C4-2B (cell line): ENCODE results near the gene GTPBP6.
A peak's percentile ranks its signal among the peaks of the same experiment; 100 is the strongest.

ENCODE experiments used
- ZFX ChIP-seq: fragments of 450-650 bp; IDR thresholded peaks from 2 replicates; pipeline ENCODE4 v1.6.1; 2017
- TF ChIP-seq, protein P1 (sequence below): fragments of 450-650 bp; conservative IDR thresholded peaks from 2 replicates; pipeline ENCODE4 v1.5.1; 2017; ENCODE audit warnings: mild to moderate bottlenecking

DNA sequence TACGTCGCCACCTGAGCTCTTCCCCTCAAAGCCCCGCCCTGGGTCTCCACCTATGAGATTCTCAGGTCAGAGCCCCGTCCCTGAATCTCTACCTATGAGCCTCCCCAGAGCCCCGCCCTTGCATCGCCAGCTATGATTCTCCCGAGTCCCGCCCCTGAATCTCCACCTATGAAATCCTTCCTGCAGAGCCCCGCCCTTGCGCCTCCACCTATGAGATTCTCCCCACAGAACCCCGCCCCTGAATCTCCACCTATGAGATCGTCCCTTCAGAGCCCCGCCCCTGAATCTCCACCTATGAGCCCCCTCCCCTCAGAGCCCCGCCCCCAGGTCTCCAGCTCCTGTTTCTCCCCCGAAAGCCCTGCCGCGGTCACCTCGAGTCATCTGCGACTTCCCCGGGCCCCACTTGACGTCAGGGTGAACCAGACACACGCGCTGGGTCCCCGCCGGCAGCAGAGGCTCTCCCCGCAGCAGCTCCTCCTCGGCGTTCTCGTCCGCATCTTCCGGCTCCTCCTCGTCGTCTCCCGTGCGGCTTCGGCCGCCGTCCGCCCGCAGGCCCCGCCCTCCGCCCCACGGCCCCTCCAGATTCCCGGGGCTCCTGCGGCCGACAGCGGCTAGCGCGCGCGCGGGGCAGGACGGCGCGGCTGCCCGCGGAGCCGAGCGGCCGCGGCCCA lies 393 bp downstream of the GTPBP6 start:
- TF ChIP-seq, protein P1, sequence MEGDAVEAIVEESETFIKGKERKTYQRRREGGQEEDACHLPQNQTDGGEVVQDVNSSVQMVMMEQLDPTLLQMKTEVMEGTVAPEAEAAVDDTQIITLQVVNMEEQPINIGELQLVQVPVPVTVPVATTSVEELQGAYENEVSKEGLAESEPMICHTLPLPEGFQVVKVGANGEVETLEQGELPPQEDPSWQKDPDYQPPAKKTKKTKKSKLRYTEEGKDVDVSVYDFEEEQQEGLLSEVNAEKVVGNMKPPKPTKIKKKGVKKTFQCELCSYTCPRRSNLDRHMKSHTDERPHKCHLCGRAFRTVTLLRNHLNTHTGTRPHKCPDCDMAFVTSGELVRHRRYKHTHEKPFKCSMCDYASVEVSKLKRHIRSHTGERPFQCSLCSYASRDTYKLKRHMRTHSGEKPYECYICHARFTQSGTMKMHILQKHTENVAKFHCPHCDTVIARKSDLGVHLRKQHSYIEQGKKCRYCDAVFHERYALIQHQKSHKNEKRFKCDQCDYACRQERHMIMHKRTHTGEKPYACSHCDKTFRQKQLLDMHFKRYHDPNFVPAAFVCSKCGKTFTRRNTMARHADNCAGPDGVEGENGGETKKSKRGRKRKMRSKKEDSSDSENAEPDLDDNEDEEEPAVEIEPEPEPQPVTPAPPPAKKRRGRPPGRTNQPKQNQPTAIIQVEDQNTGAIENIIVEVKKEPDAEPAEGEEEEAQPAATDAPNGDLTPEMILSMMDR = no peak
- TF ChIP-seq ZFX = peak; percentile 68
